Lung microvascular endothelial cell (primary cell): Measurements from ENCODE around the gene ABCC9. TPM values are rescaled to one million over a fixed set of nuclear protein-coding genes. Genes with fewer than 3 reads are reported as not detected.
"Not testable (repeated sequence)": the region's sequence is repeated elsewhere in the genome, so short reads cannot be mapped to it uniquely, and the experiment has no call there.

Experiments
- DNase-seq, 2 donors: peaks; one replicate each; pipeline versions ENCODE4 v3.0.0 to v3.0.0-alpha.2; 2010; ENCODE audit warnings: low read depth in 2 of 2
- total RNA-seq: library from RNA; depleted of rRNA; stranded (reverse); fragments of >200 nt; gene quantifications from 2 replicates; pipeline ENCODE4 v1.2.1, GENCODE V29; 2014

Gene ABCC9
- total RNA-seq, 1 donor from 2014 or later, result under 0.01 TPM

DNA sequence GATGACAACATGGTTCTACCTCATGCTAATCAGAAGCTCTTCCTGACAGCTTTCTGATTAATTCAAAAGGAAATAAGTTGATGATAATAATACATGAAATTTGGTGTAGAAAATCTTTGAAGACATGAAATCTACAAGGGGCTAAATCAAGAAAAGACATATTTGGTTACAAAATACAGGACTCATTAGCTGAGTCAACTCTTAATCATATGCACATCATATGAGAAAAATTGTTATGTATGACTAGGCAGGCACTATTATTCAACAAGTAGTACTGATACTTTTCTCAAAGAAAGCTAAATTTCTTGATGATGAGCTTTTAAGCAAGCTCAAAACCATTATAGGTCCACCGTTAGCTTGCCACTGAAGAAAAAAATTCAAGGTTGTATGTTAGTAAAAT is 7.1 kb downstream of the ABCC9 start:
- no peak for DNase-seq

DNA sequence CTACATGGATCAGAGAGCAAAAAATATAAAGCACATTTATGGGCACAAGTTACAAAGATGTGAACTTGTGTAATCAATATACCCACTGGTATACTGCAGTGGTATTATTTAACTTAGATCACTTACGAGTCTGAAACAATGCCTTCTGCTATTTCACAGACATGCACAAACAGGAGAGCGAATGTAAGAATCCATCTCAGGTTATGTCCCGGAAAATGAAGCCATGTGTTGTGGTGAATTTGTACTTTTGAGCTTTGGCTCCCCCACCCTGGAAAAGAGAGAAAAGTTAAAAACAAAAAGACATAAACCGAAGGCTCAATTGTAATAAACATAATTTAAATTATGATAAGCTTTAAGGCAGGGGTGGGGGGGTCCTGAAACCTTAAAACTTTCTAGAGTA is 7.6 kb downstream of the ABCC9 start:
- DNase-seq, result no peak

DNA sequence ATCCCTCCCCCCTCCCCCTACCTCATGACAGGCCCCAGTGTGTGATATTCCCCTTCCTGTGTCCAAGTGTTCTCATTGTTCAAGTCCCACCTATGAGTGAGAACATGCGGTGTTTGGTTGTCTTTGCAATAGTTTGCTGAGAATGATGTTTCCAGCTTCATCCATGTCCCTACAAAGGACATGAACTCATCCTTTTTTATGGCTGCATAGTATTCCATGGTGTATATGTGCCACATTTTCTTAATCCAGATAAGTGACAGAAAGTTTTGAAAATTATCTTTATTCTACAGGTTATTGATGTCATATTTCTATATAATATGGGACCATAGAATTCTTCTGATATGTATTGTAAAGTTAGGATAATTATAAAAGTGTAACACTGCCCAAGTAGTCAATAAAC is 11.3 kb downstream of the ABCC9 start:
- DNase-seq, result not testable (repeated sequence)

DNA sequence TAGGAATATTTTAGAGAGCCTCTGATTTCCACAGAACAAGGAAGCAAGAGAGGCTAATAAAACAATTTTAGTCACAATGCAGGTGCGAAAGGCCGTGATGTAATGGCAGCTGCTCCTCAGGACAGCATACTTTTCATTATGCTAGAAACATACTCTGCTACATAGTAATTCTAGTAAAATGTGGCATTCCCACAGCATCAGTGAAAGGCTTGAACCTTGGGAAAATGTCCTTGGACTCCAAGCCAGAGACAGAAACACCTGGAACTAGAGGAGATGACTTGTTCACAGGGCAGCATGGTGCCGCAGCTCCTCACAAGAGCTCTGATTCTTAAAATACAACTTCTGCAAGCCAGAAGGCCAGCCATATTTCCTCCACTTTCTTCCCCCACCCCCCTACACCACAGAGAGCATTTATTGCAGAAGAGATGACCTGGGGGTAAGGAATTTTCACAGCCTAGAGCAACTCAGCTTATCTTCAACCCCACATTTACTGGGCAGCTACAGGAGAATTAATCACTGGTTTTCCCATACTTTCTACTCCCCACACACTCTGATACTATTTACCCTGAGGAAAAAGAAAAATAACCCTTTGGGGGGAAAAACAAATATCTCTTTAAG is 15.8 kb downstream of the ABCC9 start:
- DNase-seq, result no peak

DNA sequence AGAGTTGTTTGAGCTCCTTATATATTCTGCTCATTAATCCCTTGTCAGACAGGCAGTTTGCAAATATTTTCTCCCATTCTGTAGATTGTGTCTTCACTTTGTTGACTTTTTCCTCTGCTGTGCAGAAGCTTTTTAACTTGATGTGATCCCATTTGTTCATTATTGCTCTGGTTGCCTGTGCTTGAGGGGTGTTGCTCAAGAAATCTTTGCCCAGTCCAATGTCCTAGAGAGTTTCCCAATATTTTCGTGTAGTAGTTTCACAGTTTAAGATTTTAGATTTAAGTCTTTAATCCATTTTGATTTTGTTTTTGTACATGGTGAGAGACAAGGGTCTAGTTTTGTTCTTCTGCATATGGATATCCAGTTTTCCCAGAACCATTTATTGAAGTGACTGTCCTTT is 19.8 kb downstream of the ABCC9 start:
- no peak for DNase-seq

DNA sequence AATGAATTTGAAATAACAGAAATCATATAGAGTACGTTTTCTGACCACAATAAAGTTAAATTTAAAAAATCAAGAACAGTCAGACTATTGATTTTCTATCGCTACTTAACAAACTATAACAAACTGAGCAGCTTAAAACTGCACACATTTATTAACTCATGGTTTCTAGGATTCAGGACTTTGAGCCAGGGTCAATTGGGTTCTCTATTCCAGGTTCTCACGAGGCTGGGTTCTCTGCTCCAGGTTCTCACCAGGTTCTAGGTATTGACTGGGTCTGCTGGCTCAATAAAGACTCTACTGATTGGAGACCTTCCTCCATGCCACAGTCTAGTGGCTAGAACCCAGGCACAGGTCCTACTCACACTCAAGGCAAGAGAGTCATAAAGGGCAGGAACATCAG is 22.8 kb downstream of the ABCC9 start:
- no peak for DNase-seq

DNA sequence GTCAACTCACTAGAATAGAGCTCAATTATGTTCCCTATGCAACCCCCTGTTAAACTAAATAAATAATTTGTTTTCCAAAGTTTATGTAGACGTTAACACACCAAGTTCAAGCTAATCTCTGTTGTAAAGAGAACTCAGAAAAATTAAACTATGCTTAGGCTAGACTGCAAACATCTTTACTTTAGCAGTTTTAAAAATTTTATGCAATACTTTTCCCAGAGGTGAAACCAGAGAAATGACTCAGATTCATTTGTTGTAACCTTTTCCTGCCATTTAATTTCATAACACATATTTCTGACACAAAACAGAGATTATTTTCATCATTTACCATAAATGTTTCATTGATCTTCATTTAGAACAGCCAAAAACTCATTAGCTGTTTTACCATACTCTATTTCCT is 27.4 kb downstream of the ABCC9 start:
- DNase-seq, result no peak

DNA sequence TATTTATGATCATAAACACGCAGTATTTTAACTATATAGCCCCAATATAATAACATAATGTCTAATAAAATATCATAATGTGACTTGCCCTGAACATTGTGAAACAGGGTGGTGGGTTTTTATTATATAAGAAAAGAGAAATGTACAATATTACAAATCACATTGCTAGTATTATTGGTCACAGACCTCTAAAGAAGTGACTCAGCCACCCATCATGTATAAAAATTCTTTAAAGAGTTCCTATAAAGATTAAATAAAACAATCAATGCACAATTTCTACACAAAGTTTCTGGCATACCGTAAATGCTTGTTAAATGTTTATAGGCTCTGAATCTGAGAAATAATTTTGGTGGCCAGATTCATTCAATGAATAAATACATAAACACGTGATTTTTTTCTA is 28.9 kb downstream of the ABCC9 start:
- DNase-seq, result no peak

DNA sequence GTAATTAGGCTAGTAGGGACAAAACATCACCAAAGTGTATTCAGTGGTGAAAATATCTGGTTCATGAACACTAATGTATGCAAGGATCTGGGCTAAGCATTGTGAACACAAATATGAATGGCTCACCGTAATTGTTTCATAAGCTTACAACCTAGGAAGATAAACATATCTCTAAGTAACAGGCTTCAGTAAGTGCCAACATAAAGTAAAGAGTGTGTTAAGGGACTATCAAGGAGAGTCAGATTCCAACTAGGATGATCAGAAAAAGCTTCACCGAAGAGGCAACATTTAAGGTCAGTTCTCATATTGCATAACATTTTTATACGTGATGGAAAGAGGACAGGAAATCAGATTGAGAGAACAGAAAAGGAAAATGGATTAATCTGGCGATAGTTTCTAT is 29.4 kb downstream of the ABCC9 start:
- DNase-seq, result no peak

DNA sequence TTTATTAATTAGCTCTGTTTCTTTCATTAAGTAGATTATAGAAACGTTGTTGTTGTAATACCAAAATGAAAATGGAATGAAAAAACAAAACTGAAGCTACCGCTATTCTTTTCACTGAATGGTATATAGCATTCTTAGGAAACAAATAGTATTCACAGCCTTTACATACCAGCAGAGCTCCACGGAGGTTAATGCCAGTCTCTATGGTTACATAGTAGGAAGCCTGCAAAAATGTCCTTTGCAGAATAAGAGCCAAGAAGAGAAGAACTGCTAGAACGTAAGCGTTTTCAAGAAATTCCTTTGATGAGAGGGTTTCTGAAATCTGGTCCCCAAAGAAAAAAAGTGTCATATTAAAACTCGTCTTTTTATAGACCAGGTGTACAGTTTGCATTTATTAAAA is 30.6 kb downstream of the ABCC9 start:
- DNase-seq, result no peak

DNA sequence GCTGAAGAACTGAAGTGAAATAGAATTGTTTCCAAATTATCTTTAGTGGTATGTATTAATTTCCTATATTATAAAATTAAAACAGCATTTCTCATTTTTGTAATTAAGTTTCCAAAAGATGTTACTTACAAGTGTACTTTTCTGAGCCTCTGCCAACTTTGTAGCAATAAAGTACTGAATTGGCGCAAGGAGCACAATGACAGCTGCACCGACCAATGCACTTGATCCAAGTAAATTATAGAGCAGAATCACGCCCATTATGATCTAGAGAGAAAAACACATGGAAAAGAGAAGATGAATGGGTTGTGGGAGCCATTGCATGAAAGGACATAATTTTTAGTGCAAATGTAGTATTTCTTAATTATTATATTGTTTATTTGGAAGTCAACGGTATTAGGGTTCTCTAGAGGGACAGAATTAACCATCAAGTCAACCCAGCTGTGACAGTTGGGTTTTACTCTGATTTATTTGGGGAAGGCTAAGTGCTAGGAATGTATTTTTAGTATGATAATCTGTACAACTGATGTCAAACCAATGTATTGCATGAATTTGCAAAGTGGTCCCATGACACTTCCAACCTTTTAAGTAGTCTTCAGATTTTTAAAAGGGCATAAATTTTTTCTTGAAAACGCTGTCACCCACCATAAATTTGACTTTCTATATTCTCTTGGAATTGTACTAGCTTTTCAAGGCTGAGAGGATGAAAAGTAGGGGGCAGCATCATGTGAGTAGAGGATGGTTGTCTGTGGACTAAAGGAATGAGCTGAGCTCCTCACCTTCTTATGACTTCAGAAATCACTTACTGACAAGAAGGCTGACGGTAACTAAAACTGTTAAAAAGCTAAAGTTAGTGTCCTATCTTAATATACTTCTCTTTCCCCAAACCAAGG is 33.0 kb downstream of the ABCC9 start:
- DNase-seq, result no peak

DNA sequence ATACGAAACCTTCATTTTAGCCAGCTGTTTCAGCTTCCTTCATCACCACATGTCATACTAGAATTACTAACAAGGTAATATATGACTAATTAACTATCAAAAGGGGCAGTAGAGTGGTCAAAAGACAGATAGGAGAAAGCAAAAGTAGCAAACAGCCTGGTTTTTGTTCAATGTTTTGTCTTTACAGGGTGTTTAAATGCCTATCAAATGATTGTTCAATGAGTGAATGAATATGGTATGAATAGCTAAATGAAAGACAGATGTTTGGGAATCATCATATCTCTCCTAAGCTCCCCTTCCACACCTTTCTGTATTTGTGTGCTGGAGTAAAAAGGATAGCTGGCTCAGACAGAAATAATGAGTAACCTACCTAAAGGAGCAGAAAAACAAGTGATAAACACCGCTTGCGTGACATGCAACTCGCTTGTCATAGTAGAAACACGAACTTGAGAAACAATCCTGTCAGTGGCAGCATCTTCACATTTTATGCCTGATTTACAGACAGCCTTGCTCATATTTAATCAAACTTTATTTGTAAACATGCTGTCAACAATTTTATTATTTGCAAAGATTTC is 34.2 kb downstream of the ABCC9 start:
- no peak for DNase-seq

DNA sequence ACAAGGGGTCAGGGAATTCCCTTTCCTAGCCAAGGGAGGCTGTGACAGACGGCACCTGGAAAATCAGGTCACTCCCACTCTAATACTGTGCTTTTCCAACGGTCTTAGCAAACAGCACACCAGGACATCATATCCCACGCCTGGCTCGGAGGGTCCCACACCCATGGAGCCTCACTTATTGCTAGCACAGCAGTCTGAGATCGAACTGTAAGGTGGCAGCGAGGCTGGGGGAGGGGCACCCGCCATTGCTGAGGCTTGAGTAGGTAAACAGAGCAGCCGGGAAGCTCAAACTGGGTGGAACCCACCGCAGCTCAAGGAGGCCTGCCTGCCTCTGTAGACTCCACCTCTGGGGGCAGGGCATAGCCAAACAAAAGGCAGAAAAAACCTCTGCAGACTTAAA is 41.7 kb downstream of the ABCC9 start:
- not testable (repeated sequence) for DNase-seq

DNA sequence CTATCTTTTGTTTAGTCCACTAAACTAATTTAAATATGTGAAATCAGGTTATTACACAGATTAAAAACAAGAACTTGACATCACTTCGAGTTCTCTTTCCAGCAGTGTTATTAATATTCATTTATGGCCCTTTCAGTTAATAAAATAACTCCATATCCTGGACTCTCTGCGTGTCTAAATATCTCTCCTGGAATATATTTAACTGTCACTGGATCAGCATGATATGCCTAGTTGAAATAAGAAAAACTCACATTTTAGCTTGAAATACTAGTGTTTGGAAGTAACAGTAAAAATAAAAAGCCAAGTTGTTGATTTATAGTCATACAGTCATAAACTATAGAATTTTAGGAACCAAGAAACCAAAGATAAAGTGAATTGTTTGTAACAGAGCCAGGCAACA is 45.6 kb downstream of the ABCC9 start:
- DNase-seq, result no peak

DNA sequence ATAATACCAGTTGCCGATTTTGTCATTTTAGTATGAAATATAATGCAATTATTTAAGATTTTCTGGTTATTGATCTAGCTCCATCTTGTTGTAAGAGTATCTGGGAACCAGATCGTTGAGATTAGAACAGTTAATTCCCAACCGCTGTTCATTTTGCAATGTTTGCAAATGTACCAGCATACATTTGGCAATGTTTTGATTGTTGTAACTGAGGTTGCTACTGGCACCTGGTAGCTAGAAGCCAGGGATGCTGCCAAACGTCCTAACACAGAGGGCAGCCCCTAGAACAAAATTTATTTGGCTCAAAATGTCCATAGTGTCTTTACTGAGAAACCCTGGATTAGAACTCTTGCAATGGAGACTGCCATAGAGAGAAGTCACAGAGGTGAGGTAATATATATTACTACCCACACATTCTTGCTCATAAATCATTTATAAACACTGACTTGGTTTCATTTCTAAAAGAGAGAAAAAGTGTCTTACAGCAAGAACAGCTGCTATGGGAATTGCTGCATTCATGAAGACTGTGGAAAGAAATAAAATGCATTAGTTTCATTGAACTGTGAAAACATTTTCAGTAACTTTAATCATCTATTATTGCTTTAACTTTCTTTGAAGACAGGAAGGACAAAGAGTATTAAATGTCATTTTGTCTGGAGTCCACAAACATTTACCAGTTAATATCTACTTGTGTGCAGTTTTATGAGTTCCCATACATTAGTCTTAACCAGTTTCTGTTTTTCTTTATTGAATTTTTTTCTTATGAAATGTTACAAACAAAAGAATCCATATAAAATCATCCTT is 46.2 kb downstream of the ABCC9 start:
- no peak for DNase-seq

DNA sequence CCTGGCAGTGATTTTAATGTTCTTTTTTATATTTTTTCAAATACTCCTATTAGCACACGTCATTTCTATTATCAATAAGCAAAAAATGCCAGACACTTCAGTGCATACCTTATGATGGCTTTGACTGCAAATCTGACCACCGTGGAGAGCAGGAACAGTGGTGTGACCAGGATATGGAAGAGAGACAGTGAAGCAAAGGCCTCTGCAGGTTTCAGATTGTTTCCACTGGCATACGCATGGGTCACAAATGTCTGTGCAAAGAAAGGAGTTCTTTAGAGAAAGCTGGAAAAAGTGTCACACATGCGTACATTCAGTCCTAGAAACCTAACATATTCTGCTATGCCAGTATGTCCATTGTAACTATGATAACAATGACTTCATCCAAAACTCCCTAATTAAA is 47.3 kb downstream of the ABCC9 start:
- no peak for DNase-seq

DNA sequence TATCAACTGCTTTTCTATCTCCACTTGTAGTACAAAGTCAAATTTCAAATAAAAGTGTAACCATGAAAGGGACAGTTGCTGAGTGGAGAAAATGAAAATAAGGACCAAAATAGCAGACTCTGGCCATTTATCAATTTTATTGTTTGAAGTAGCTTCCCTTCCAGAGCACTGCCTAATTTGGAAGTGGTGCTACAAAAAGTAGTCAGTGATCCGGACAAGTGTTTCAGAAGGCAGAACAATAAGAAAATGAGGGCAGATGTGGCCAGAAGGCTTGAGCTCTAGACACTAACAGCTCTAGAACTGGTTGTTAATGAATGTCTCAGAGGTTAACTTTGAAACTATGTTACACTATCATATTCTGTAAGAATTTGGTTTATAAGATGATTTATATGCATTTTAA is 48.9 kb downstream of the ABCC9 start:
- DNase-seq, result no peak

DNA sequence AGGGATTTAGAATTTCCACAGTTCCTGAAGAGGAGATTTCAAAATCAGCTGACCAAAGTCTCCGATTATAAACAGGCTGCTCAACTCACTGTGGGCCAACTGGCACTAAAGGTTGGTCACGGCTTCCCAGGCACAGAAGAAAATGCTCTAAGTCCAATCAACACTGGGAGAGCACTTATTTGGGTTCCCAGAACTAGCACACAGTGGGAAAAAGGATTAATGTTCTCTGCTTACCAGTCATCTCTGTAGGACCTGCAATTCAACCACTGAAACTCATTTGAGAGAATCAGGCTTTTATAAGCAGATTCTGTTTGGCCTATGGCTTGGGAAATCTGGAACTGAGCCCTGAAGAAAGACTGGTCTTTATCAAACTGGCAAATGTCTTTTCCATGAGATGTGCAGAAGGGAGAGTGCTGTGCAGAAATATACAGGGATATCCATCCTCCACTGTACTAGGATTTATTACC is 49.4 kb downstream of the ABCC9 start:
- DNase-seq, result no peak

DNA sequence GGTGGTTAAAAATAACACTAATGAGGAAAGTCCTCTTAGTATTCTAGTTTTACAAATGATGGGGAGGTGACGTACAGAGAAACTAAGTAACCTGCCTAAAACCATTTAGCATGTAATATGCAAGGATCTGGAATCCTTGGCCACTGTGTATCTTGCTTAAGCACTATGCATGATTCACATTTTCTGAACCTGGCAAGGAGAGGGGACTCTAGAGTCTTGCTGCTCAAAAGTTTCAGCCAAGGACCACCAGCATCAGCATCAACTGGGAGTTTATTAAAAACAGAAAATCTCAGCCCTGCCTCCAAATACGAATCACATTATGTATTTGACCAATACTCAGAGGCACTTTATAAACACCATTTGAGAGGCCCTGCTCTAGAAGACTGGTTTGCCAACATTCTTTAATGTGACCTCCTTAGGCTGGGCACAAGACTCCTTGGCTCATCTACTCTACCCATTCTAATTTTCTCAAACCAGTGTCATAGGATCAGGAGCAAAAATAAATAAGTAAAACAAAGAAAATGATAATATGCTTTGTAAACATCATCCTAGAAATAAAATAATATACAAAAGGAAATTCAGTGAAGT is 52.9 kb downstream of the ABCC9 start:
- no peak for DNase-seq

DNA sequence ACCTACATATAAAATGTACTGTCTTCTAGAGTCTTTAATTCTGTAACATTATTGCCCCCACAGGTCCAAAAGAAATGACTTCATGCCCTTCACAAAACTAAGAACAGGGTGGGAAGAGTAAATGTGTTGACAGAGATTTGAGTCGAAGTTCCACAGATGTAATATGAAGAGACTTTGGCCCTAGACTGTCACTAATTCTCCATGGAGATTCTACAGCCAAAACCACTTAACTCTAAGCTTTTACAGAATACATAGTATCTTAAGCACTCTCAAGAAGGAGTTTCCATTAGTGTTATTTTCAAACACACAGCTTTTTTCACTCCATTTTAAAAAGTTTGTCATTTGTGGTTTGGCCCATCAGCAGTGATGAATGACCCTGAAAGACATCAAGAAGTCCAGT is 56.3 kb downstream of the ABCC9 start:
- no peak for DNase-seq

DNA sequence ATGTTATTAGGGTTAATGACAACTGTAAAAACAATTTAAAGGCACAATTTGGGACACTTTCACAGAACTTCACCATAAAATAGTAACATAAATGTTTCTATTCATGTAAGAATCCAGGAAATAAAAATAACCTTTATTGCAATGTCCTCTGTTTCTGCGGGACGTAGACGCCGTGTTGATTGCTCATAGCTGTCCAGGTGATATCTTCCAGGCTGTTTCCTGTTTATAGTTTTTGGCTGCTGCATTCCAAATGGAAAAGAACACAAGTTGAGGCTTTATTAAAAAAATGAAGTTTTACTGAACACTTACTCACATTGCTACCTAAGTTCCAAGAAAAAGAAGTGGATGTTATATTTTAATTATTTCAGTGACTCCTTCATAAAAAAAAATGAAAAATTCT is 58.6 kb downstream of the ABCC9 start:
- DNase-seq, result no peak

DNA sequence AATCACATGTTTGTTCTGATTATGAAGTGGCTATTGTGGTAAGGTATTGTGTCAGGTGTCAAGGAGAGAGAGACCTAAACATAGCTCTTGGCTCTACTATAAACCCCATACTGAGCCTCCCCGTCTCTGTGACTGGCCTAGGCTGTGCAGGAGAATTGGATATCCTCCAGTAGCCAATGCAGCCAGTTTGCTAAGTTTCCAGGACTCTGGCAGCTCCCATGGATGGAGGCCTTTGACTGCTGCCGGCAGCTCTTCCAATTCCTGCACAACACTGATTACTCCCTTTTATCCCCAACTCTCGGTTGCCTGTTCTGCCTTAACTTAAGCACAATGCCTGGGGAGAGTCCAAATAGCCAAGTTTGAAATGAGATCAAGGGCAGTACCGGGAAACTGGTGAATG is 59.3 kb downstream of the ABCC9 start:
- no peak for DNase-seq
